ENCODE measurements around the gene CHRNA4.

CHRNA4 gene

DNA sequence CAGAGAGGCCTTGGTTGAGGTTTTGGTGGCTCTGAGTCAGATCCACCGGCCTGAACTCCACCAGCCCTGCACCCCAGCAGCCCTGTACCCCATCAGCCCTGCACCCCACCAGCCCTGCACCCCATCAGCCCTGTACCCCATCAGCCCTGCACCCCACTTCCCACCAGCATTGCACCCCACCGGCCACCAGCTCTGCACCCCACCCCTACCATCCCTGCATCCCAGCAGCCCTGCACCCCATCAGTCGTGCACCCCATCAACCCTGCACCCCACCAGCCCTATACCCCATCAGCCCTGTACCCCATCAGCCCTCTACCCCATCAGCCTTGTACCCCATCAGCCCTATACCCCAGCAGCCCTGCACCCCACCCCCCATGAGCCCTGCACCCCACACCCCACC, 14.3 kb upstream of the CHRNA4 start:
- no peak overlapping the region for H3K4me2 ChIP-seq (ENCODE audit: low read length)

DNA sequence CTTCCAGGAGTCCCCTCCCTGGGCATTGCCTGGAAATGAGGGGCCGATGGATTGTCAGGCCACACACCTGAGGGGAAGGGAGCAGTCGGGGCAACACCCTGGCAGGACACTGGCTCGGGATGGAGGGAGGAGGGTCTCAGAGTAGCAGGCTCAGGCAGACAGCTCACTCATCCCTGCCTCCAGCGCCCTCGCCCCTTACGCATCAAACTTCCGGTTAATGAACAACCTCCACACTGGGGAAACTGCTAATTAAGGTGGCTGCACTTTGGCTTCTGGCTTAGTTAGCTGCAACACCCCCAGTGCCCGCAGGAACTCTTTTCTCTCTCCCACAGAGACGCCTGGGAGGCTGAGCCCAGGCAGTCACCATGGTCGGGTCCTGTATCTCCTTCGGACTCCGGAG, 13.4 kb upstream of the CHRNA4 start:
- H3K4me1 ChIP-seq (ENCODE audit: low read length) = no peaks in the 10 kb centered on the region
- TF ChIP-seq EZH2phosphoT487 (IDR thresholded peaks at IDR 0.05; ENCODE audit: low read depth) = no peak
- TF ChIP-seq CTCF (IDR thresholded peaks at IDR 0.05; ENCODE audit: low read depth, low read length) = no peak
- no peak overlapping the region for H3K4me2 ChIP-seq (ENCODE audit: low read length)
- no peaks in the 10 kb centered on the region for H3K9me3 ChIP-seq (ENCODE audit: insufficient read depth, low read length)
- no peak overlapping the region for H2AFZ ChIP-seq (ENCODE audit: low read depth, low read length)
- H3K4me3 ChIP-seq (ENCODE audit: low read length) = no peak overlapping the region
- peaks cover 3% of the 10 kb centered on the region; the same call in 1 of the 2 replicates for H3K27me3 ChIP-seq (ENCODE audit: low read depth, low read length)
- no peak overlapping the region for H3K27ac ChIP-seq (ENCODE audit: low read length)
- no peaks in the 10 kb centered on the region for H3K79me2 ChIP-seq (ENCODE audit: low read length)
- no peaks in the 10 kb centered on the region for H4K20me1 ChIP-seq (ENCODE audit: insufficient read depth, low read length)
- no peaks in the 10 kb centered on the region for H3K36me3 ChIP-seq (replicated peaks; ENCODE audit: low read depth, low read length)
- no peak overlapping the region for H3K9ac ChIP-seq (ENCODE audit: low read length)

More for the DNA sequence above, 14.3 kb upstream of the CHRNA4 start:
- no peaks in the 10 kb centered on the region for H4K20me1 ChIP-seq (ENCODE audit: insufficient read depth, low read length)
- H3K27me3 ChIP-seq (ENCODE audit: low read depth, low read length) = peaks cover 3% of the 10 kb centered on the region; the same call in 1 of the 2 replicates
- H3K27ac ChIP-seq (ENCODE audit: low read length) = no peak overlapping the region
- no peaks in the 10 kb centered on the region for H3K36me3 ChIP-seq (replicated peaks; ENCODE audit: low read depth, low read length)
- no peaks in the 10 kb centered on the region for H3K4me1 ChIP-seq (ENCODE audit: low read length)
- no peaks in the 10 kb centered on the region for H3K79me2 ChIP-seq (ENCODE audit: low read length)
- H3K4me3 ChIP-seq (ENCODE audit: low read length) = no peak overlapping the region
- TF ChIP-seq CTCF (IDR thresholded peaks at IDR 0.05; ENCODE audit: low read depth, low read length) = no peak
- no peak for TF ChIP-seq EZH2phosphoT487 (IDR thresholded peaks at IDR 0.05; ENCODE audit: low read depth)
- no peak overlapping the region for H2AFZ ChIP-seq (ENCODE audit: low read depth, low read length)
- no peaks in the 10 kb centered on the region for H3K9me3 ChIP-seq (ENCODE audit: insufficient read depth, low read length)
- no peak overlapping the region for H3K9ac ChIP-seq (ENCODE audit: low read length)

- TF ChIP-seq CTCF (IDR thresholded peaks at IDR 0.05; ENCODE audit: low read depth, low read length) (no peak), EZH2phosphoT487 (IDR thresholded peaks at IDR 0.05; ENCODE audit: low read depth) (no peak)
- no peaks in the 10 kb centered on the region for H3K79me2 ChIP-seq (ENCODE audit: low read length)
- H4K20me1 ChIP-seq (ENCODE audit: insufficient read depth, low read length) = no peaks in the 10 kb centered on the region
- H2AFZ ChIP-seq (ENCODE audit: low read depth, low read length) = no peak overlapping the region
- H3K4me3 ChIP-seq (ENCODE audit: low read length) = no peak overlapping the region
- no peak overlapping the region for H3K4me2 ChIP-seq (ENCODE audit: low read length)
- no peak overlapping the region for H3K9ac ChIP-seq (ENCODE audit: low read length)
- H3K9me3 ChIP-seq (ENCODE audit: insufficient read depth, low read length) = no peaks in the 10 kb centered on the region
- no peaks in the 10 kb centered on the region for H3K4me1 ChIP-seq (ENCODE audit: low read length)
- H3K36me3 ChIP-seq (replicated peaks; ENCODE audit: low read depth, low read length) = no peaks in the 10 kb centered on the region
- H3K27ac ChIP-seq (ENCODE audit: low read length) = no peak overlapping the region
- H3K27me3 ChIP-seq (ENCODE audit: low read depth, low read length) = peaks cover 3% of the 10 kb centered on the region; the same call in 1 of the 2 replicates
Measured at GRCh38 chr20:63373996-63374395, 12.8 kb upstream of the CHRNA4 start.

DNA sequence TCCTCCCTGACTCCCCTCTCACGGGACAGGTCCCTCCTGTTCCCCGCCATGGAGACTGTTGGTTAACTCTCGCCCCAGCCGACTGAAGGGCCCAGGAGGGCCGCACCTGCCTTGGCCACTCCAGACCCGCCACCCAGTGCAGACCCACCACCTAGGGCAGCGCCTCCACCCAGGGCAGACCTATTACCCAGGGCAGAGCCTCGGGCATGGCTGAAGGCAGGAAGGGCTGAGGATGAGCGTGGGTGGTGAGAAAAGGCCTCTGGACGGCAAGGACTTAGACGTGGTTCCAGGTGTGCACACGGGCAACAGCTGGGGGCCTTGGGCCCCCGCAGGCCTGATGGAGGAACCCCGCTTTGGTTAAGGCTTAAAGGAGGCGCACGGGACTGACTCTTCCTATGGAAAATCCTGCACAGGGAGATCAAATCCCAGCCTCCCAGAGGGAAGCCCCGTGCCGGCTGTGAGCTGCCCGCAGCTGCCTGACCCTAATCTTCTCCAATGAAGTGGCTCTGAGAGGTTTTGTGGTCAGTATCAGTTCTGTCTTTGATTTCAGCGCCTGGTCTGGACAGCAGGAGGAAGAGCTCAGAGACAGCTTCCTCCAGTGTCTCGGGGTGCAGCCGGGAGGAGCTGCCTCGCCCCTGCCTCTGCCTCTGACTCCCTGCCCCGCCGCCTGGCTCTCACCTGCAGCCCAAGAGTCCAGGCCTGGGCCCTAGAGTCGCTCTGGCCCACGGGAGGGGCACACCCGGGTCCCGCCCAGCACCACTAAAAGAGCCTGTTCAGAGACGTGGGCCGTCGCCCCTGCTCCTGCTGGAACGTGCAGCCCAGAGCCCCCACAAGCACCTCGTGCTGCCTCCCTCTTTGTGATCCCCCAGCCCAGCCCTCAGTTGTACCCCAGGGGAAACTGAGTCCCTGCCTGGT, 12.1 kb upstream of the CHRNA4 start:
- Histone ChIP-seq H4K20me1 (ENCODE audit: insufficient read depth, low read length) (no peaks in the 10 kb centered on the region), H3K79me2 (ENCODE audit: low read length) (no peaks in the 10 kb centered on the region), H3K9ac (ENCODE audit: low read length) (no peak overlapping the region), H3K27ac (ENCODE audit: low read length) (no peak overlapping the region), H3K4me1 (ENCODE audit: low read length) (no peaks in the 10 kb centered on the region), H3K4me2 (ENCODE audit: low read length) (no peak overlapping the region), H3K4me3 (ENCODE audit: low read length) (no peak overlapping the region), H2AFZ (ENCODE audit: low read depth, low read length) (no peak overlapping the region), H3K27me3 (ENCODE audit: low read depth, low read length) (peaks cover 3% of the 10 kb centered on the region; the same call in 1 of the 2 replicates), H3K9me3 (ENCODE audit: insufficient read depth, low read length) (no peaks in the 10 kb centered on the region), H3K36me3 (replicated peaks; ENCODE audit: low read depth, low read length) (no peaks in the 10 kb centered on the region)
- TF ChIP-seq EZH2phosphoT487 (IDR thresholded peaks at IDR 0.05; ENCODE audit: low read depth) (no peak), CTCF (IDR thresholded peaks at IDR 0.05; ENCODE audit: low read depth, low read length) (no peak)

All from OCI-LY3 (cell line).